OCI-LY3 (cell line): Measurements from ENCODE around the gene PLG.
A peak's percentile ranks its signal among the peaks of the same experiment; 100 is the strongest.
"Not testable (repeated sequence)": the region's sequence is repeated elsewhere in the genome, so short reads cannot be mapped to it uniquely, and the experiment has no call there.

Experiments
- EZH2phosphoT487 ChIP-seq: fragments of 200-600 bp; shearing (Covaris generic); IDR thresholded peaks from 2 replicates; pipeline ENCODE4 v1.6.1; 2018; ENCODE audit warnings: antibody characterized with exemption, mixed run types, low read depth
- TF ChIP-seq, protein P1 (sequence below): fragments of 200-600, 300-600 bp; sonication (generic); IDR thresholded peaks from 2 replicates; pipeline ENCODE4 v1.5.1; 2014; ENCODE audit warnings: antibody characterized with exemption, low read length, low read depth

GRCh38 chr6:160741012-160741411 lies 39.0 kb downstream of the PLG start:
- TF ChIP-seq, protein P1, sequence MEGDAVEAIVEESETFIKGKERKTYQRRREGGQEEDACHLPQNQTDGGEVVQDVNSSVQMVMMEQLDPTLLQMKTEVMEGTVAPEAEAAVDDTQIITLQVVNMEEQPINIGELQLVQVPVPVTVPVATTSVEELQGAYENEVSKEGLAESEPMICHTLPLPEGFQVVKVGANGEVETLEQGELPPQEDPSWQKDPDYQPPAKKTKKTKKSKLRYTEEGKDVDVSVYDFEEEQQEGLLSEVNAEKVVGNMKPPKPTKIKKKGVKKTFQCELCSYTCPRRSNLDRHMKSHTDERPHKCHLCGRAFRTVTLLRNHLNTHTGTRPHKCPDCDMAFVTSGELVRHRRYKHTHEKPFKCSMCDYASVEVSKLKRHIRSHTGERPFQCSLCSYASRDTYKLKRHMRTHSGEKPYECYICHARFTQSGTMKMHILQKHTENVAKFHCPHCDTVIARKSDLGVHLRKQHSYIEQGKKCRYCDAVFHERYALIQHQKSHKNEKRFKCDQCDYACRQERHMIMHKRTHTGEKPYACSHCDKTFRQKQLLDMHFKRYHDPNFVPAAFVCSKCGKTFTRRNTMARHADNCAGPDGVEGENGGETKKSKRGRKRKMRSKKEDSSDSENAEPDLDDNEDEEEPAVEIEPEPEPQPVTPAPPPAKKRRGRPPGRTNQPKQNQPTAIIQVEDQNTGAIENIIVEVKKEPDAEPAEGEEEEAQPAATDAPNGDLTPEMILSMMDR: not testable (repeated sequence)
- TF ChIP-seq EZH2phosphoT487: peak; percentile 33; the same call in 1 of the 2 replicates
